Naive thymus-derived CD8-positive, alpha-beta T cell (primary cell): ENCODE data around the gene TUBGCP2. TPM values are rescaled to one million over a fixed set of nuclear protein-coding genes. Genes with fewer than 3 reads are reported as not detected.
A peak's percentile ranks its signal among the peaks of the same experiment; 100 is the strongest.
"Not testable (repeated sequence)": the region's sequence is repeated elsewhere in the genome, so short reads cannot be mapped to it uniquely, and the experiment has no call there.

Experiments used
- ATAC-seq, 2 donors: fragments of 150-1000 bp; cut with Tn5 transposase in 1 of 2; sonication (Bioruptor Pico), chemical (Tn5 transposase) in 1 of 2; 1 replicate in 1 of 2; 2 replicates in 1 of 2; pipeline ENCODE4 v1.10.0; 2021; ENCODE audit warnings: mild to moderate bottlenecking in 2 of 2, moderate library complexity in 2 of 2
- POLR2A ChIA-PET: fragments of 350-600 bp; sonication (Branson Sonifier 250); formaldehyde crosslinking; loops from one replicate; lab custom pipeline; 2021; ENCODE audit warnings: antibody characterized with exemption; lab: Charles Lee
- DNase-seq, 10 donors: peaks; one replicate each; pipeline versions ENCODE4 v3.0.0 to v3.0.0-alpha.2; 2020 to 2022
- H3K27ac Mint-ChIP-seq, 10 donors: one replicate each; pipeline ENCODE4 v1.8.0; 2020 to 2022; ENCODE audit warnings: mild to moderate bottlenecking in 10 of 10, mixed read lengths in 10 of 10, moderate library complexity in 4 of 10, inconsistent platforms in 1 of 10
- H3K27me3 Mint-ChIP-seq, 5 donors: one replicate each; pipeline ENCODE4 v1.8.0; 2021 to 2022; ENCODE audit warnings: mixed read lengths in 5 of 5
- H3K36me3 Mint-ChIP-seq, 3 donors: one replicate each; pipeline ENCODE4 v1.8.0; 2020 to 2022; ENCODE audit warnings: mixed read lengths in 3 of 3, mild to moderate bottlenecking in 2 of 3, inconsistent platforms in 1 of 3
- H3K4me1 Mint-ChIP-seq, 4 donors: one replicate each; pipeline ENCODE4 v1.8.0; 2021 to 2022; ENCODE audit warnings: mixed read lengths in 4 of 4
- H3K4me3 Mint-ChIP-seq, 10 donors: one replicate each; pipeline ENCODE4 v1.8.0; 2020 to 2022; ENCODE audit warnings: mild to moderate bottlenecking in 10 of 10, mixed read lengths in 10 of 10, moderate library complexity in 6 of 10, inconsistent platforms in 1 of 10
- H3K9me3 Mint-ChIP-seq, 9 donors: one replicate each; pipeline ENCODE4 v1.8.0; 2020 to 2022; ENCODE audit warnings: mixed read lengths in 9 of 9, mild to moderate bottlenecking in 3 of 9, inconsistent platforms in 1 of 9, moderate library complexity in 1 of 9
- polyA plus RNA-seq, 3 donors: library from polyadenylated mRNA; unstranded; fragments of 300-500 nt; fragmentation: Illumina TruSeq; gene quantifications; one replicate each; pipeline ENCODE4 v1.2.3, GENCODE V29; 2021
- total RNA-seq, 8 experiments: library from RNA in 2 of 8; stranded (reverse) in 2 of 8; gene quantifications; one replicate each; pipeline ENCODE4 v1.2.3 and lab custom pipeline; 2021 to 2026

Gene TUBGCP2
- total and polyA plus RNA-seq, 5 experiments from 2014 or later: 24.7 to 72.9 (median 35.6) TPM

DNA sequence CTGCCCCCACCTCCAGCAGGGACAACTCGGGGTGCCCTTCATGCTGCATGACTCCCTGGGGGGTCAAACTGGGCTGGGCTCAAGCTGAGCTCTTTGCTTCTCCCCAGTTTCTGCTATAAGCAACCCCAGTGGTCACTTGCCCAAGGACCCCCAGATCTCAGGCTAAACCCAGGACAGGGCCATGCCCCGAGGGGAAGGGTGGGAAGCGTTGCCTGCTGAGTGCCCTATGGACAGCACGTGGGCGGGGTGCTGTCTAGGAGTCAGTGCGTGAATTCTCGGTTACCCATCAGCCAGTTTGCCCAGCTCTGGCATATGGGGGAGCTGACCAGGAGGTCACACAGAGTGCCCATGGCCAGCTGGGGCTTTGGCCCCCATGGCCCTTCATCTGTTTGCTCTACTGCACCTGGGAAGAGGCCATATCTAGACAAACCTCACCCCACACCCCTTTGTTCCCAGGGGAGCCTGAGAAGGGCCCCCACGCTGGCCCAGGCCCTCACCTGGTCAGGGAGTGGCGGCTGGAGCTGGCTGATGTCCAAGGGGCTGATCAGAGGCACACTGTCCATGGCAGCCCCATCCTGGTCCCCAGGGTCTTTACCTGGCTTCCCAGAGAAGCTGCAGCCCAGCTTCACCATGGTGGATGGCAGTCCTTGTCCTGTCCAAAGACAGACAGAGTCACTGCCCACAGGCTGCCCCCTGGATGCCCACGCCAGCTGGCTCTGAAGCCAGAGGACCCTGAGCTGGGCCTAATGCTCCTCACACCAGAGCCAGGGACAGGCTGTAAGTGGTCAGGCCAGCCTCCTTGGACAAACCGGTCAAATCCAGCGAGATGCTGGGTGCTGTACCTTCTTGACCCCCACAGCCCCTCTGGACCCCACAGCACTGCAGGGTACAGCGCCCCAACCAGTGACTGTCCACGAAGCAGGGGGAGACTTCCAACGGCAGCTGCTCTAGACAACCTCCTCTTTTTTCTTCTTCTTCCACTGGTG lies 20.0 kb upstream of the TUBGCP2 start:
- Mint-ChIP-seq H3K27me3 (peaks cover 6 to 42% (median 31%) of the 10 kb centered on the region in 5 donors), H3K4me3 (no peak overlapping the region)
- DNase-seq: peak in 1 of 10 donors; percentile 64

GRCh38 chr10:133327651-133328357 lies 19.1 kb upstream of the TUBGCP2 start:
- no peak for ATAC-seq
- Mint-ChIP-seq H3K36me3 (no peaks in the 10 kb centered on the region), H3K4me1 (peaks cover 7 to 21% (median 15%) of the 10 kb centered on the region in 4 donors), H3K9me3 (peaks cover 0 to 5% (median 0%) of the 10 kb centered on the region in 9 donors), H3K4me3 (no peak overlapping the region), H3K27me3 (peaks cover 6 to 42% (median 29%) of the 10 kb centered on the region in 5 donors), H3K27ac (no peak overlapping the region)
- POLR2A ChIA-PET: interaction anchor here (1.0 to 2.2 kb wide), 2 partner anchors 63 to 192 kb away, joined by 4 to 14 read pairs; no protein-coding TSS in a partner anchor
- peak in 1 of 10 donors; percentile 45 for DNase-seq

More for the DNA sequence above, 20.0 kb upstream of the TUBGCP2 start:
- Mint-ChIP-seq H3K4me1 (peaks cover 10 to 21% (median 15%) of the 10 kb centered on the region in 4 donors), H3K27ac (peak overlapping the region in 1 of 10 donors; percentile 66), H3K36me3 (no peaks in the 10 kb centered on the region), H3K9me3 (peaks cover 0 to 9% (median 0%) of the 10 kb centered on the region in 9 donors)
- ATAC-seq: no peak
- POLR2A ChIA-PET: interaction anchor here (1.5 to 2.2 kb wide), 2 partner anchors 21 to 62 kb away, joined by 5 to 14 read pairs; no protein-coding TSS in a partner anchor

DNA sequence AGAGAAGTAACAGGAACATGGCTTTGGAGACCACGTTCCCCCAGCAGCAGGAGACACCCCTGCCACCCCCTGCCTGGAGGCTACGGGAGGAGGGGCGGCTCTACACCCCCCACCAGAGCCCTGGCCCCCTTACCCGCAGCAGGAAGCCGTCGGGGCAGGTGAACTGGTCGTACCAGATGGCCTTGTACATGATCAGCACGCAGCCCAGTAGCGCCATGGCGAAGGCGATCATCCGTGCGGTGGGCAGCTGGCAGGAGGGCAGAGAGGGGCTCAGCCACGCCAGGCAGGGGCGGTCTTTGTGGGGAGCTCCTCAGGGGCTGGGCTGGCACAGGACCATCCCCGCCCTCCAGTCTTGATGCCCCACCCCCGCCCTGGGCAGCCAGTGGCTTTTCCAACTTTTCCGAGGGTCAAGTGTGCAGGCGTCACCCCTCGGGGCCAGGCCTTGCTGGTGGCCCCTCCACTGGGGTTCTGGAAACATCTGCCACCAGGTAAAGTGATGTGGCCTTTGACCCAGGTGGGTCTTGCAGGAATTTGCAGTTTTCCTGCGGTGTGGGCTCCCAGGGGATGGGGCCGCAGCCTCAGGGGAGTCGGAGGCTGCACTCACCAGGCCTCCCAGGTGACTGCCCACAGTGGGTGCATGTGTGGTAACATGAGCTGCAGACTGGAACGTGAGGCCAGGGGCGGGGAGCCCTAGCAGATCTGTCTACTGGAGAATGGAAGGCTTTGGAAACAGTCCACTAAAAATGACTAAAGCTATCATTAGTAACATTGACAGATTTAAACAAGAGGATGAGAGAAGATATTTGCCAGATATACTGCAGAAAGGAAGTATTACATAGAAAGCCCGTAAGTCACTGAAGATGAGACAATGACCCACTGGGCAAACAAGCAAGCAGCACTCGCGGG lies 18.3 kb upstream of the TUBGCP2 start:
- POLR2A ChIA-PET: interaction anchor here (1.0 to 1.5 kb wide), 2 partner anchors 9 to 193 kb away, joined by 4 to 5 read pairs; no protein-coding TSS in a partner anchor
- ATAC-seq: no peak
- no peaks in the 10 kb centered on the region for H3K9me3 Mint-ChIP-seq
- H3K27me3 Mint-ChIP-seq: peaks cover 6 to 42% (median 22%) of the 10 kb centered on the region in 5 donors
- H3K27ac Mint-ChIP-seq: peak overlapping the region in 1 of 10 donors; percentile 3
- no peaks in the 10 kb centered on the region for H3K36me3 Mint-ChIP-seq
- peaks cover 7 to 21% (median 15%) of the 10 kb centered on the region in 4 donors for H3K4me1 Mint-ChIP-seq
- DNase-seq: peak in 1 of 10 donors; percentile 52
- peak overlapping the region in 3 of 10 donors; percentile 5 to 88 (median 56) for H3K4me3 Mint-ChIP-seq

DNA sequence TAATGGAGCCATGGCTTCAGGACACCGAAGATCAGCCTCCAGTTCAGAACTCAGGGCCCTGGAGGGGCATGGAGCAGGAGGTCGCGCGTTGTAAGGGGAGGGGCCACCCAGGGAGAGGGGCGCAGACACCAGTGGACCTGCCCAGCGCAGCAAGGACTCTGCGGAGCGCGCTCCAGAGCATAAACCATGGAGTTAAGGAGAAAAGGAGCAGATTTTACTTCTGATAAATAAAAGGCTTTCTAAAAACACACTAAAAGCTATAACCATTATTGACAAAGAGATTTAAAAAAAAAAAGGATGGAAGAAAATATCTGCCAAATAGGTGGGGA lies 17.5 kb upstream of the TUBGCP2 start:
- ATAC-seq (no peak), DNase-seq (no peak)
- Mint-ChIP-seq H3K27me3 (peaks cover 6 to 42% (median 22%) of the 10 kb centered on the region in 5 donors), H3K4me1 (peaks cover 7 to 21% (median 15%) of the 10 kb centered on the region in 4 donors), H3K4me3 (peak overlapping the region; percentile 14 to 88 (median 52)), H3K36me3 (no peaks in the 10 kb centered on the region), H3K9me3 (no peaks in the 10 kb centered on the region), H3K27ac (no peak overlapping the region)
- POLR2A ChIA-PET: interaction anchor here (1.5 kb wide), 1 partner anchor 10 kb away, joined by 5 read pairs; no protein-coding TSS in a partner anchor

GRCh38 chr10:133325440-133326222 lies 17.0 kb upstream of the TUBGCP2 start:
- Mint-ChIP-seq H3K27me3 (peaks cover 6 to 43% (median 18%) of the 10 kb centered on the region in 5 donors), H3K27ac (peak overlapping the region in 6 of 10 donors; percentile 9 to 75 (median 58)), H3K4me1 (peaks cover 7 to 21% (median 15%) of the 10 kb centered on the region in 4 donors), H3K36me3 (no peaks in the 10 kb centered on the region), H3K4me3 (peak overlapping the region; percentile 76 to 90 (median 82)), H3K9me3 (no peaks in the 10 kb centered on the region)
- ATAC-seq: peak; percentile 14 to 37
- POLR2A ChIA-PET: interaction anchor here (1.5 kb wide), 1 partner anchor 10 kb away, joined by 5 read pairs; no protein-coding TSS in a partner anchor
- DNase-seq: peak in 5 of 10 donors; percentile 22 to 65 (median 32)

GRCh38 chr10:133324857-133325260 lies 16.2 kb upstream of the TUBGCP2 start:
- DNase-seq (peak in 1 of 10 donors; percentile 53), ATAC-seq (no peak)
- Mint-ChIP-seq H3K9me3 (peaks cover 0 to 3% (median 0%) of the 10 kb centered on the region in 9 donors), H3K27me3 (peaks cover 6 to 51% (median 23%) of the 10 kb centered on the region in 5 donors), H3K4me3 (peak overlapping the region in 7 of 10 donors; percentile 29 to 90 (median 48)), H3K27ac (peak overlapping the region in 2 of 10 donors; percentile 39 to 75), H3K36me3 (no peaks in the 10 kb centered on the region), H3K4me1 (peaks cover 9 to 19% (median 13%) of the 10 kb centered on the region in 4 donors)
- POLR2A ChIA-PET: interaction anchor here (1.1 kb wide), 1 partner anchor 15 kb away, joined by 3 read pairs; no protein-coding TSS in a partner anchor

DNA sequence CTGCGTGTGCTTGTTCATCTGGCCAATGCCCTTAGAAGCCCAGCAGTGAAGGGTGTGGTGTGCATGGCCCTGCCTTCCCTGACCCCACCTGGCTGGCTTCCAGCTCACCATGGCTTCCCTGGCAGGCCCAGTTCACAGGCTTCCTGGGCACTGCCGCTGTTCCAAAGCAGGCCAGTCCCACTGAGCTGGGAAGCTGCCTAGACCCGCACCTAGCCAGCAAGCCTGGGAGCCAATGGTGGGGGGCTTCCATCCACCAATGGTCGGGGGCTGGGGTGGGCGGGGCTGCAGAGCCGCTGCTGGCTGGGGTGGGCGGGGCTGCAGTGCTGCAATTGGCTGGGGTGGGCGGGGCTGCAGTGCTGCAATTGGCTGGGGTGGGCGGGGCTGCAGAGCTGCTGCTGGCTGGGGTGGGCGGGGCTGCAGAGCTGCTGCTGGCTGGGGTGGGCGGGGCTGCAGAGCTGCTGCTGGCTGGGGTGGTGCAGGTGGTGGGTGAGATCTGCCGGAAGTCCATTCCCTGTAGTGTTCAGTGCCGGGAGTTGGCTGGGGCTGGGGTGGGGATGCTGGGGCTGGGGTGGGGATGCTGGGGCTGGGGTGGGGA lies 15.6 kb upstream of the TUBGCP2 start:
- POLR2A ChIA-PET: interaction anchor here (1.1 kb wide), 1 partner anchor 14 kb away, joined by 3 read pairs; no protein-coding TSS in a partner anchor
- Mint-ChIP-seq H3K27ac (no peak overlapping the region), H3K9me3 (peaks cover 0 to 3% (median 0%) of the 10 kb centered on the region in 9 donors), H3K27me3 (peaks cover 4 to 51% (median 21%) of the 10 kb centered on the region in 5 donors), H3K4me1 (peaks cover 10 to 18% (median 11%) of the 10 kb centered on the region in 4 donors), H3K36me3 (no peaks in the 10 kb centered on the region), H3K4me3 (peak overlapping the region in 1 of 10 donors; percentile 88)
- DNase-seq (peak in 9 of 10 donors; percentile 48 to 81 (median 64)), ATAC-seq (peak; percentile 68 to 91)

DNA sequence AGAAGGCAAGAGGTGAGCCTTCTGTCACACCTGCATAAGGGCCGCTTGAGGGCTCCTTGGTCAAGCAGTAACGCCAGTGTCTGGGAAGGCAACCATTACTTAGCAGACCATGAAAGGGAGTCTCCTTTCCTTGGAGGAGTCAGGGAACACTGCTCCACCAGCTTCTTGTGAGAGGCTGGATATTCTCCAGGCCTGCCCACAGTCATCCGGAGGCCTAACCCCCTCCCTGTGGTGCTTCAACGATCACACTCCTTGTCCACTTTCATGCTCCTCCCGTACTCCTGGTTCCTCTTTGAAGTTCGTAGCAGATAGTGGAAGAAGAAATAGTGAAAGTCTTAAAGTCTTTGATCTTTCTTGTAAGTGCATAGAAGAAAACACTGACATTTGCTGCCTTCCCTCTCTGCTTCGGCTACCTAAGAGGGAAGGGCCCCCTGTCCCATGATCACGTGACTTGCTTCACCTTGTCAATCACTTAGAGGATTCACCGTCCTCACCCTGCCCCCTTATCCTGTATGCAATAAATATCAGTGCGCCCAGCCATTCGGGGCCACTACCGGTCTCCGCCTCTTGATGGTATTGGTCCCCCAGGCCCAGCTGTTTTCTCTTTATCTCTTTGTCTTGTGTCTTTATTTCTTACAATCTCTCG lies 13.5 kb upstream of the TUBGCP2 start:
- H3K4me1 Mint-ChIP-seq: peaks cover 10 to 27% (median 14%) of the 10 kb centered on the region in 4 donors

GRCh38 chr10:133320852-133321422 lies 12.3 kb upstream of the TUBGCP2 start:
- POLR2A ChIA-PET, ATAC-seq, H3K36me3 Mint-ChIP-seq, H3K4me3 Mint-ChIP-seq, H3K27ac Mint-ChIP-seq, H3K9me3 Mint-ChIP-seq: not testable (repeated sequence)
- Mint-ChIP-seq H3K27me3 (peaks cover 5 to 31% (median 11%) of the 10 kb centered on the region in 5 donors), H3K4me1 (peaks cover 7 to 22% (median 10%) of the 10 kb centered on the region in 4 donors)
- peak in 1 of 10 donors; percentile 61 for DNase-seq

More for the DNA sequence above, 13.5 kb upstream of the TUBGCP2 start:
- ATAC-seq, POLR2A ChIA-PET, H3K9me3 Mint-ChIP-seq, H3K36me3 Mint-ChIP-seq, DNase-seq, H3K27ac Mint-ChIP-seq: not testable (repeated sequence)
- Mint-ChIP-seq H3K27me3 (peaks cover 5 to 44% (median 18%) of the 10 kb centered on the region in 5 donors), H3K4me3 (peak overlapping the region in 1 of 10 donors; percentile 49)
